ENCODE data around the gene MYO1G.
A peak's percentile ranks its signal among the peaks of the same experiment; 100 is the strongest.
"Not testable (repeated sequence)": the region's sequence is repeated elsewhere in the genome, so short reads cannot be mapped to it uniquely, and the experiment has no call there.

MYO1G gene

GRCh38 chr7:44999245-45000092 lies 20.7 kb upstream of the MYO1G start:
- peak; percentile 99 to 100 (median 100) for DNase-seq (ENCODE audit: low read depth in 2 of 3, low spot score in 1 of 3)

- no peak for DNase-seq (ENCODE audit: low read depth in 2 of 3, low spot score in 1 of 3)
Observed at GRCh38 chr7:44998153-44998871, 19.5 kb upstream of the MYO1G start.

GRCh38 chr7:44995555-44996493 lies 17.0 kb upstream of the MYO1G start:
- DNase-seq (ENCODE audit: low read depth in 2 of 3, low spot score in 1 of 3) = no peak

GRCh38 chr7:44994877-44995554 lies 16.2 kb upstream of the MYO1G start:
- no peak for DNase-seq (ENCODE audit: low read depth in 2 of 3, low spot score in 1 of 3)

GRCh38 chr7:44992004-44992795 lies 13.4 kb upstream of the MYO1G start:
- not testable (repeated sequence) for DNase-seq (ENCODE audit: low read depth in 2 of 3, low spot score in 1 of 3)

- DNase-seq (ENCODE audit: low read depth in 2 of 3, low spot score in 1 of 3) = no peak
Observed at GRCh38 chr7:44990109-44991023, 11.6 kb upstream of the MYO1G start.

- no peak for DNase-seq (ENCODE audit: low read depth in 2 of 3, low spot score in 1 of 3)
Observed at GRCh38 chr7:44989132-44989531, 10.3 kb upstream of the MYO1G start.

- DNase-seq (ENCODE audit: low read depth in 2 of 3, low spot score in 1 of 3) = no peak
Observed at GRCh38 chr7:44988701-44989100, 9.9 kb upstream of the MYO1G start.

GRCh38 chr7:44987996-44988395 lies 9.2 kb upstream of the MYO1G start:
- DNase-seq (ENCODE audit: low read depth in 2 of 3, low spot score in 1 of 3) = no peak

- no peak for DNase-seq (ENCODE audit: low read depth in 2 of 3, low spot score in 1 of 3)
Observed at GRCh38 chr7:44987457-44987856, 8.6 kb upstream of the MYO1G start.

- DNase-seq (ENCODE audit: low read depth in 2 of 3, low spot score in 1 of 3) = peak; percentile 92 to 93 (median 92)
Observed at GRCh38 chr7:44986218-44987053, 7.6 kb upstream of the MYO1G start.

- no peak for DNase-seq (ENCODE audit: low read depth in 2 of 3, low spot score in 1 of 3)
Observed at GRCh38 chr7:44985900-44986217, 7.0 kb upstream of the MYO1G start.

- no peak for DNase-seq (ENCODE audit: low read depth in 2 of 3, low spot score in 1 of 3)
Observed at GRCh38 chr7:44985033-44985695, 6.3 kb upstream of the MYO1G start.

GRCh38 chr7:44984478-44984758 lies 5.6 kb upstream of the MYO1G start:
- no peak for DNase-seq (ENCODE audit: low read depth in 2 of 3, low spot score in 1 of 3)

GRCh38 chr7:44983742-44984477 lies 5.1 kb upstream of the MYO1G start:
- DNase-seq (ENCODE audit: low read depth in 2 of 3, low spot score in 1 of 3) = no peak

GRCh38 chr7:44982970-44983369 lies 4.2 kb upstream of the MYO1G start:
- no peak for DNase-seq (ENCODE audit: low read depth in 2 of 3, low spot score in 1 of 3)

GRCh38 chr7:44982535-44982923 lies 3.7 kb upstream of the MYO1G start:
- DNase-seq (ENCODE audit: low read depth in 2 of 3, low spot score in 1 of 3) = no peak

Data from stimulated activated CD4-positive, alpha-beta T cell treated with anti-CD3 and anti-CD28 coated beads, Interleukin-12 subunit alpha, Interleukin-12 subunit beta, amount 100 ng/mL, for 48 hours (primary cell).